OCI-LY7 (cell line): ENCODE data around the gene KIF26A. TPM values are rescaled to one million over a fixed set of nuclear protein-coding genes. Genes with fewer than 3 reads are reported as not detected.

Experiments
- BruUV-seq: library from RNA; stranded (reverse); fragments of 400-500 nt; replicated peaks from 2 replicates; lab custom pipeline; 2021; lab: Mats Ljungman, UMichigan
- CTCF ChIA-PET: fragments of 300-600 bp; sonication (Branson Sonifier 250); formaldehyde crosslinking; loops from one replicate; lab custom pipeline; 2022; ENCODE audit warnings: antibody characterized with exemption; ENCODE audit not compliant: unreplicated experiment; lab: Charles Lee
- POLR2A ChIA-PET: fragments of 300-600 bp; sonication (Branson Sonifier 250); formaldehyde crosslinking; loops from one replicate; lab custom pipeline; 2022; ENCODE audit warnings: antibody characterized with exemption; lab: Charles Lee
- DNase-seq: peaks from one replicate; pipeline ENCODE4 v3.0.0-alpha.2; 2015; ENCODE audit warnings: low spot score
- H2AFZ ChIP-seq: fragments of 200-600 bp; sonication (generic), shearing (Covaris generic); 2 replicates; pipeline ENCODE4 v1.6.1; 2014; ENCODE audit warnings: mild to moderate bottlenecking, antibody characterized with exemption, low read length, moderate library complexity
- H3K27ac ChIP-seq: fragments of 200-600 bp; sonication (generic); 2 replicates; pipeline ENCODE4 v1.5.1; 2014; ENCODE audit warnings: mixed run types, low read depth, mild to moderate bottlenecking, moderate library complexity, low read length, inconsistent platforms; ENCODE audit not compliant: poor library complexity, severe bottlenecking
- H3K36me3 ChIP-seq: fragments of 200-600 bp; sonication (generic); 2 replicates; pipeline ENCODE4 v1.6.1; 2014; ENCODE audit warnings: mild to moderate bottlenecking, antibody characterized with exemption, low read length, moderate library complexity, mixed read lengths; ENCODE audit not compliant: insufficient read depth
- H3K4me1 ChIP-seq: fragments of 200-600 bp; sonication (generic); 2 replicates; pipeline ENCODE4 v1.5.1; 2014; ENCODE audit warnings: mild to moderate bottlenecking, low read length; ENCODE audit not compliant: insufficient read depth, poor library complexity, severe bottlenecking
- H3K4me2 ChIP-seq: fragments of 200-600 bp; sonication (generic); 2 replicates; pipeline ENCODE4 v1.6.1; 2014; ENCODE audit warnings: mild to moderate bottlenecking, low read length
- H3K4me3 ChIP-seq: fragments of 200-600 bp; sonication (generic); 2 replicates; pipeline ENCODE4 v1.5.1; 2014; ENCODE audit warnings: mild to moderate bottlenecking, low read depth, low read length; ENCODE audit not compliant: poor library complexity, severe bottlenecking
- H3K79me2 ChIP-seq: fragments of 200-600 bp; sonication (generic); 2 replicates; pipeline ENCODE4 v1.6.1; 2016; ENCODE audit warnings: low read depth, mild to moderate bottlenecking, low read length, moderate library complexity, mixed read lengths; ENCODE audit not compliant: insufficient read depth
- H3K9me2 ChIP-seq: fragments of 200-600 bp; sonication (generic); 2 replicates; pipeline ENCODE4 v1.6.1; 2016; ENCODE audit warnings: mild to moderate bottlenecking, low read length, mixed read lengths; ENCODE audit not compliant: insufficient read depth
- H3K9me3 ChIP-seq: fragments of 200-600 bp; sonication (generic); 2 replicates; pipeline ENCODE4 v1.6.1; 2014; ENCODE audit warnings: mild to moderate bottlenecking, mixed run types, low read length, mixed read lengths
- H4K20me1 ChIP-seq: fragments of 200-600 bp; sonication (generic); 2 replicates; pipeline ENCODE4 v1.6.1; 2014; ENCODE audit warnings: mild to moderate bottlenecking, antibody characterized with exemption, low read length, moderate library complexity, mixed read lengths; ENCODE audit not compliant: insufficient read depth
- EZH2phosphoT487 ChIP-seq: fragments of 200-600 bp; sonication (generic); IDR thresholded peaks from 2 replicates; pipeline ENCODE4 v1.6.1; 2018; ENCODE audit warnings: low read depth, borderline replicate concordance, mild to moderate bottlenecking, mixed run types, antibody characterized with exemption, low read length, moderate library complexity, mixed read lengths
- intact Hi-C: fragments of 100-400 bp; cut with micrococcal nuclease; formaldehyde crosslinking; loops from one replicate; pipeline ENCODE4 v1.10.0; 2022; ENCODE audit not compliant: unreplicated experiment
- total RNA-seq, 2 experiments: library from RNA; depleted of rRNA in 1 of 2; stranded (reverse); fragments of >200 nt in 1 of 2; shearing (Covaris generic) in 1 of 2; gene quantifications; 2 replicates each; pipeline ENCODE4 v1.2.3, GENCODE V29; 2014 to 2022
- TF ChIP-seq, protein P1 (sequence below): fragments of 200-600 bp; sonication (generic); conservative IDR thresholded peaks from 2 replicates; pipeline ENCODE4 v1.5.1; 2014; ENCODE audit warnings: mild to moderate bottlenecking, antibody characterized with exemption, low read length, moderate library complexity, mixed read lengths

KIF26A gene
- total RNA-seq, 2 experiments from 2014 or later, result not detected

DNA sequence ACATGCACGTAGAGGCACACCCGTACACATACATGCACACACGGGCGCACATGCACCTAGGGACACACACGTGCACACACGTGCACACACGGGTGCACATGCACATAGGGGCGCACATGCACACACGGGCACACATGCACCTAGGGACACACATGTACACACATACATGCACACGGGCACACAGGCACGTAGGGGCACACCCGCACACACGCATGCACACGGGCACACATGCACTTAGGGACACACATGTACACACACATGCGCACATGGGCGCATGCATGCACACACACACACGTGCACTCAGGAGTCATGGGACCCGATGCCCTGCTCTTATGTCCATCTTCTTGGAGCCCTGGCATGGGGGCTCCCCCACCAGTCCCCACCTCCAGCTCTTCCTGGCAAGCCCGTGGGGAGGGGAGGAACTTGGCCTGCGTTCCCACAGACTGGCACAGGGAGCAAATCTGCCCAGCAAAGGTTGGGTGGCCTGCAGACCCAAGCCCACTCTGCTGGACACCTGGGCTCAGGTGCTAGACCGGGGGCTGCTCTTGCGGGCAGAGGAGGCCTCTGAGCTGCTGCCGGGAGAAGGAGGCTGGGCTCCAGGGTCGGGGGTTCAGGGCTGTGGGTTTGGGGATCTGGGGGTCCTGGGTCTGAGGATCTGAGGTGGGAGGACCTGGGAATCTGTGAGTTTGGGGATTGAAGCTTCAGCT, 51.4 kb downstream of the KIF26A start:
- DNase-seq, result no peak

GRCh38 chr14:104190396-104191000, 52.1 kb downstream of the KIF26A start:
- Histone ChIP-seq H4K20me1 (no peaks in the 10 kb centered on the region), H3K9me3 (no peaks in the 10 kb centered on the region), H3K9me2 (no peaks in the 10 kb centered on the region), H3K79me2 (no peaks in the 10 kb centered on the region), H3K27ac (no peak overlapping the region), H3K36me3 (no peaks in the 10 kb centered on the region), H3K4me3 (no peak overlapping the region), H2AFZ (no peak overlapping the region), H3K4me2 (no peak overlapping the region), H3K4me1 (no peaks in the 10 kb centered on the region)
- ChIA-PET CTCF (no interaction called here), POLR2A (no interaction called here)
- intact Hi-C loops, result no loop called here
- no peak for DNase-seq
- no TSS peak for BruUV-seq
- TF ChIP-seq, protein P1, sequence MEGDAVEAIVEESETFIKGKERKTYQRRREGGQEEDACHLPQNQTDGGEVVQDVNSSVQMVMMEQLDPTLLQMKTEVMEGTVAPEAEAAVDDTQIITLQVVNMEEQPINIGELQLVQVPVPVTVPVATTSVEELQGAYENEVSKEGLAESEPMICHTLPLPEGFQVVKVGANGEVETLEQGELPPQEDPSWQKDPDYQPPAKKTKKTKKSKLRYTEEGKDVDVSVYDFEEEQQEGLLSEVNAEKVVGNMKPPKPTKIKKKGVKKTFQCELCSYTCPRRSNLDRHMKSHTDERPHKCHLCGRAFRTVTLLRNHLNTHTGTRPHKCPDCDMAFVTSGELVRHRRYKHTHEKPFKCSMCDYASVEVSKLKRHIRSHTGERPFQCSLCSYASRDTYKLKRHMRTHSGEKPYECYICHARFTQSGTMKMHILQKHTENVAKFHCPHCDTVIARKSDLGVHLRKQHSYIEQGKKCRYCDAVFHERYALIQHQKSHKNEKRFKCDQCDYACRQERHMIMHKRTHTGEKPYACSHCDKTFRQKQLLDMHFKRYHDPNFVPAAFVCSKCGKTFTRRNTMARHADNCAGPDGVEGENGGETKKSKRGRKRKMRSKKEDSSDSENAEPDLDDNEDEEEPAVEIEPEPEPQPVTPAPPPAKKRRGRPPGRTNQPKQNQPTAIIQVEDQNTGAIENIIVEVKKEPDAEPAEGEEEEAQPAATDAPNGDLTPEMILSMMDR, result no peak
- TF ChIP-seq EZH2phosphoT487, result no peak

More for the DNA sequence above, 51.4 kb downstream of the KIF26A start:
- Histone ChIP-seq H3K79me2 (no peaks in the 10 kb centered on the region), H4K20me1 (no peaks in the 10 kb centered on the region), H3K9me2 (no peaks in the 10 kb centered on the region), H3K4me2 (no peak overlapping the region), H2AFZ (no peak overlapping the region), H3K27ac (no peak overlapping the region), H3K9me3 (no peaks in the 10 kb centered on the region), H3K4me1 (no peaks in the 10 kb centered on the region), H3K4me3 (no peak overlapping the region), H3K36me3 (no peaks in the 10 kb centered on the region)
- ChIA-PET POLR2A (no interaction called here), CTCF (no interaction called here)
- intact Hi-C loops, result no loop called here
- TF ChIP-seq EZH2phosphoT487, result no peak
- TF ChIP-seq, protein P1, result no peak
- no TSS peak for BruUV-seq
